Liver (tissue), 9 donors: ENCODE measurements around the gene AGAP9. TPM values are rescaled to one million over a fixed set of nuclear protein-coding genes. Genes with fewer than 3 reads are reported as not detected.

Source experiments
- DNase-seq: peaks from one replicate; pipeline ENCODE4 v3.0.0-alpha.2; 2017; ENCODE audit warnings: low spot score
- H3K27ac ChIP-seq, 2 donors: one replicate each; pipeline ENCODE4 v1.7.0; 2013; ENCODE audit warnings: inconsistent platforms in 2 of 2, low read length in 2 of 2, control low read depth in 1 of 2, low read depth in 1 of 2, mild to moderate bottlenecking in 1 of 2
- H3K27me3 ChIP-seq, 4 donors: one replicate each; pipeline versions ENCODE4 v1.6.1 to v1.7.0; 2013; ENCODE audit warnings: low read length in 3 of 4, inconsistent platforms in 1 of 4, mild to moderate bottlenecking in 1 of 4, moderate library complexity in 1 of 4; ENCODE audit not compliant: control insufficient read depth in 4 of 4, insufficient read depth in 4 of 4
- H3K36me3 ChIP-seq, 4 donors: one replicate each; pipeline versions ENCODE4 v1.6.1 to v1.7.0; 2013; ENCODE audit warnings: low read length in 3 of 4, mild to moderate bottlenecking in 3 of 4, low read depth in 1 of 4, moderate library complexity in 1 of 4; ENCODE audit not compliant: control insufficient read depth in 4 of 4, insufficient read depth in 3 of 4
- H3K4me1 ChIP-seq, 4 donors: one replicate each; pipeline versions ENCODE4 v1.6.1 to v1.7.0; 2013; ENCODE audit warnings: low read length in 3 of 4, mild to moderate bottlenecking in 3 of 4, moderate library complexity in 1 of 4; ENCODE audit not compliant: control insufficient read depth in 4 of 4, insufficient read depth in 4 of 4
- H3K4me3 ChIP-seq, 3 donors: one replicate each; pipeline versions ENCODE4 v1.6.1 to v1.7.0; 2013; ENCODE audit warnings: low read length in 3 of 3, control low read depth in 1 of 3, low read depth in 1 of 3, mild to moderate bottlenecking in 1 of 3
- H3K9ac ChIP-seq, 2 donors: one replicate each; pipeline ENCODE4 v1.7.0; 2013; ENCODE audit warnings: low read length in 2 of 2, mild to moderate bottlenecking in 2 of 2, moderate library complexity in 2 of 2, control low read depth in 1 of 2, low read depth in 1 of 2
- H3K9me3 ChIP-seq, 4 donors: one replicate each; pipeline versions ENCODE4 v1.6.1 to v1.7.0; 2013; ENCODE audit warnings: low read length in 3 of 4; ENCODE audit not compliant: control insufficient read depth in 4 of 4
- ATF3 ChIP-seq: IDR thresholded peaks from 2 replicates; pipeline ENCODE4 v1.6.1; 2016; ENCODE audit warnings: antibody characterized with exemption
- CTCF ChIP-seq: fragments of 150-350 bp; IDR thresholded peaks from 2 replicates; pipeline ENCODE4 v1.5.1; 2017; ENCODE audit warnings: improper control_type of control experiment, low read depth, low read length; ENCODE audit not compliant: missing input control
- EGR1 ChIP-seq, 2 donors: IDR thresholded peaks; 2 replicates each; pipeline ENCODE4 v1.6.1; 2016 to 2018; ENCODE audit warnings: antibody characterized with exemption in 2 of 2, low read depth in 2 of 2
- FOXA1 ChIP-seq: IDR thresholded peaks from 2 replicates; pipeline ENCODE4 v1.6.1; 2016; ENCODE audit warnings: antibody characterized with exemption
- FOXA2 ChIP-seq: IDR thresholded peaks from 2 replicates; pipeline ENCODE4 v1.6.1; 2016; ENCODE audit warnings: antibody characterized with exemption
- GABPA ChIP-seq, 2 donors: IDR thresholded peaks in 1 of 2; conservative IDR thresholded peaks in 1 of 2; 2 replicates each; pipeline ENCODE4 v1.6.1; 2016; ENCODE audit warnings: antibody characterized with exemption in 2 of 2, mild to moderate bottlenecking in 1 of 2, moderate library complexity in 1 of 2
- MAX ChIP-seq: IDR thresholded peaks from 2 replicates; pipeline ENCODE4 v1.6.1; 2016; ENCODE audit warnings: antibody characterized with exemption
- NR2F2 ChIP-seq: IDR thresholded peaks from 2 replicates; pipeline ENCODE4 v1.6.1; 2016; ENCODE audit warnings: antibody characterized with exemption
- REST ChIP-seq: IDR thresholded peaks from 2 replicates; pipeline ENCODE4 v1.6.1; 2016; ENCODE audit warnings: antibody characterized with exemption, mild to moderate bottlenecking
- RXRA ChIP-seq, 2 donors: IDR thresholded peaks; 2 replicates each; pipeline ENCODE4 v1.6.1; 2017 to 2018; ENCODE audit warnings: antibody characterized with exemption in 2 of 2, mild to moderate bottlenecking in 1 of 2
- SP1 ChIP-seq: IDR thresholded peaks from 2 replicates; pipeline ENCODE4 v1.6.1; 2018; ENCODE audit warnings: antibody characterized with exemption, mild to moderate bottlenecking
- YY1 ChIP-seq: IDR thresholded peaks from 2 replicates; pipeline ENCODE4 v1.6.1; 2016; ENCODE audit warnings: antibody characterized with exemption, mild to moderate bottlenecking
- WGBS: extraction: QIAGEN DNeasy Blood & Tissue Kit; methylation state at CpG from one replicate; pipeline ENCODE4 v1.1.7; 2013; 5-methylcytosine and 5-hydroxymethylcytosine counted together
- polyA plus RNA-seq, 2 donors: library from polyadenylated mRNA; stranded (reverse) in 1 of 2; unstranded in 1 of 2; fragments of 200-250 nt in 1 of 2; fragments of >200 nt in 1 of 2; fragmentation: Nextera tagmentation in 1 of 2; extraction: Ambion mirVana in 1 of 2; gene quantifications; one replicate each; pipeline versions ENCODE4 v1.2.1 to v1.2.3, GENCODE V29; 2013 to 2015
- total RNA-seq, 2 donors: library from RNA; depleted of rRNA; stranded (reverse); fragments of >200 nt; gene quantifications; one replicate each; pipeline ENCODE4 v1.2.3, GENCODE V29; 2014
- donor health status: healthy.
- donor health status: healthy.
- donor health status: healthy.
- donor health status: healthy.
- donor health status: healthy.

AGAP9 gene
- total and polyA plus RNA-seq, 4 donors = 1.0 to 10.8 (median 3.3) TPM

GRCh38 chr10:47454008-47454779, 69.2 kb downstream of the AGAP9 start:
- TF ChIP-seq YY1 = no peak
- TF ChIP-seq GABPA (IDR thresholded peaks at IDR 0.05 in 1 of 2, conservative IDR thresholded peaks at IDR 0.05 in 1 of 2) = no peak
- no peak for TF ChIP-seq CTCF
- TF ChIP-seq RXRA (IDR thresholded peaks at IDR 0.05) = no peak
- TF ChIP-seq MAX = no peak
- TF ChIP-seq SP1 = no peak
- no peak for TF ChIP-seq ATF3
- TF ChIP-seq FOXA1 = no peak
- Histone ChIP-seq H3K36me3 (no peaks in the 10 kb centered on the region), H3K4me1 (peaks cover 0 to 2% (median 0%) of the 10 kb centered on the region in 4 donors), H3K9ac (no peak overlapping the region), H3K4me3 (no peak overlapping the region), H3K27ac (no peak overlapping the region), H3K27me3 (no peaks in the 10 kb centered on the region), H3K9me3 (no peaks in the 10 kb centered on the region)
- 83% methylated on average over 10 of the region's 10 CpGs for WGBS
- peak; percentile 28 for DNase-seq

GRCh38 chr10:47453141-47454007, 70.1 kb downstream of the AGAP9 start:
- Histone ChIP-seq H3K4me1 (peaks cover 0 to 2% (median 0%) of the 10 kb centered on the region in 4 donors), H3K4me3 (no peak overlapping the region), H3K36me3 (no peaks in the 10 kb centered on the region), H3K9ac (no peak overlapping the region), H3K27me3 (no peaks in the 10 kb centered on the region), H3K9me3 (no peaks in the 10 kb centered on the region), H3K27ac (no peak overlapping the region)
- DNase-seq = no peak
- 79% methylated on average over 7 of the region's 7 CpGs for WGBS
- TF ChIP-seq NR2F2 (no peak), REST (no peak), ATF3 (no peak), FOXA2 (no peak), FOXA1 (no peak), RXRA (IDR thresholded peaks at IDR 0.05) (no peak), MAX (no peak), CTCF (no peak), EGR1 (IDR thresholded peaks at IDR 0.05; ENCODE audit: low read depth in 2 of 2) (no peak)
